Upper lobe of left lung (tissue), 4 donors: Measurements from ENCODE around the gene COX4I1.

Experiments
- POLR2A ChIP-seq, 4 donors: fragments of 450-650 bp; IDR thresholded peaks; one replicate each; pipeline ENCODE4 v1.5.1; 2016 to 2017; ENCODE audit warnings: antibody characterized with exemption in 4 of 4, mild to moderate bottlenecking in 2 of 4
- TF ChIP-seq, protein P1 (sequence below), 6 experiments: fragments of 450-650 bp in 4 of 6; fragments of 200-600 bp in 2 of 6; sonication (generic) in 2 of 6; IDR thresholded peaks; one replicate each; pipeline ENCODE4 v1.5.1; 2016 to 2019; ENCODE audit warnings: antibody characterized with exemption in 6 of 6

DNA sequence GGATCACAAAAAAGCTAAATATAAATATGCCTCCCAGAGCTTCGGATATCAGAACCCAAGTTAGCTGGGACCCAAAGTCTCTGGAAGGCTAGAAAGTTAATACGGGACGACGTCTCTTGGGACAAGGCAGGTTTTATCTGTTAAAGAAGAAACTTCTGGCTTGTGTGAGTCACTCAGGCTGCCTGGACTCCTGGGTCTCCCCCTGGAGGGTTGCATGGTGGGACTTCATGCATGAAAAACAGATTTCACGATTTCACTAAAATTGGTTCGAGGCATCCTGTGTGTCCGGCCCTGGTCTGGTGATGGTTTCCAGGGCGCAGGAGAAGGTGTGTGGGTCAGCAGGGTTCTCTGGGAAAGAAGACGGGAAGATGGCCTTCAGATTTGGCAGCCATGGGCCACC is 47.0 kb downstream of the COX4I1 start:
- TF ChIP-seq, protein P1, sequence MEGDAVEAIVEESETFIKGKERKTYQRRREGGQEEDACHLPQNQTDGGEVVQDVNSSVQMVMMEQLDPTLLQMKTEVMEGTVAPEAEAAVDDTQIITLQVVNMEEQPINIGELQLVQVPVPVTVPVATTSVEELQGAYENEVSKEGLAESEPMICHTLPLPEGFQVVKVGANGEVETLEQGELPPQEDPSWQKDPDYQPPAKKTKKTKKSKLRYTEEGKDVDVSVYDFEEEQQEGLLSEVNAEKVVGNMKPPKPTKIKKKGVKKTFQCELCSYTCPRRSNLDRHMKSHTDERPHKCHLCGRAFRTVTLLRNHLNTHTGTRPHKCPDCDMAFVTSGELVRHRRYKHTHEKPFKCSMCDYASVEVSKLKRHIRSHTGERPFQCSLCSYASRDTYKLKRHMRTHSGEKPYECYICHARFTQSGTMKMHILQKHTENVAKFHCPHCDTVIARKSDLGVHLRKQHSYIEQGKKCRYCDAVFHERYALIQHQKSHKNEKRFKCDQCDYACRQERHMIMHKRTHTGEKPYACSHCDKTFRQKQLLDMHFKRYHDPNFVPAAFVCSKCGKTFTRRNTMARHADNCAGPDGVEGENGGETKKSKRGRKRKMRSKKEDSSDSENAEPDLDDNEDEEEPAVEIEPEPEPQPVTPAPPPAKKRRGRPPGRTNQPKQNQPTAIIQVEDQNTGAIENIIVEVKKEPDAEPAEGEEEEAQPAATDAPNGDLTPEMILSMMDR (IDR thresholded peaks at IDR 0.05): no peak
- no peak for TF ChIP-seq POLR2A (IDR thresholded peaks at IDR 0.05)
